Measurements from ENCODE around the gene ALOX5.

DNA sequence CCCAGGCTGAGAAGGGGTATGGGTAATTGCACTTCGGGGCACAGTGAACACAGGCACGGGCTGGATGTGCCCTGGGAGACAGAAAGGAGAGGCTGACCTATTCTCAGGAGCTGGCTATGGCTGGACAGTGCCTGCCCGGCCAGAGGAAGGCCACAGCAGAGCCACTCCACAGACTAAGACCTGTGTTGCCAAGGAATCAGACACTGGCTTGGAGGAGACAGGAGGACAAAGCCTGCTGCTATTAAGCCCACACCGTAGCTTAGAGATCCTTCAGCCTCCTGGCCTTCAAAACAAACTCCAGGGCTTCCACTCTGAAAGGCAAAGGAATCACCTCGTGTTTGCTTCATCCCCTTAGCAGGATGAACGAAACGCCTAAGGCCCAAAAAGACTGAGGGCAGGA is 82.2 kb downstream of the ALOX5 start:
- TF ChIP-seq CTCF (IDR thresholded peaks at IDR 0.05) = no peak
- no peak for TF ChIP-seq POLR2A (IDR thresholded peaks at IDR 0.05)
